ENCODE results near the gene ATP11C.

DNA sequence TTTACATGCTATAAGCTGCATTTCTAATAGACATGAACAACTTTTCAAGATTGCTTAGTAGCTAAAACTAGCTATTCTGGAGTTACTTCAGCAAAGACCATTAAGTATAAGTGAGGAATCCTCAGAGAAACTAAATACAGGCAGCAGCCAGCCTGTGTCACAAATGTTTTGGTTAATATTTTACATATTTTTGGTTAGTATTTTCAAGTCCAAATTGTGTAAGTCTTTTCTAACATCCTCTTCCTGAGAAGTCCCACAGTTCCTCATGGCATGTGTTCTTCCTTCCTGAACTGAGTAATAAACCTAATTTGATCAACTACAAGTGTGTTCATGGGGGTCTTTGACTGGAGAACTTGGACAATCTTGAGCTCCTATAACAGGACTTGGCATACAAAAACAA, 182.5 kb downstream of the ATP11C start:
- TF ChIP-seq EZH2 (IDR thresholded peaks at IDR 0.05; ENCODE audit: borderline replicate concordance, low read depth, low read length) (no peak), DNMT1 (IDR thresholded peaks at IDR 0.05) (no peak), ZNF316 (IDR thresholded peaks at IDR 0.05) (no peak), PHB (CRISPR knock-in tag; IDR thresholded peaks at IDR 0.05) (no peak), GABPA (tag; conservative IDR thresholded peaks at IDR 0.05; ENCODE audit: low read depth) (no peak), ELF4 (CRISPR knock-in tag; IDR thresholded peaks at IDR 0.05) (no peak)
- TF ChIP-seq, protein P1, sequence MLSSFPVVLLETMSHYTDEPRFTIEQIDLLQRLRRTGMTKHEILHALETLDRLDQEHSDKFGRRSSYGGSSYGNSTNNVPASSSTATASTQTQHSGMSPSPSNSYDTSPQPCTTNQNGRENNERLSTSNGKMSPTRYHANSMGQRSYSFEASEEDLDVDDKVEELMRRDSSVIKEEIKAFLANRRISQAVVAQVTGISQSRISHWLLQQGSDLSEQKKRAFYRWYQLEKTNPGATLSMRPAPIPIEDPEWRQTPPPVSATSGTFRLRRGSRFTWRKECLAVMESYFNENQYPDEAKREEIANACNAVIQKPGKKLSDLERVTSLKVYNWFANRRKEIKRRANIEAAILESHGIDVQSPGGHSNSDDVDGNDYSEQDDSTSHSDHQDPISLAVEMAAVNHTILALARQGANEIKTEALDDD (IDR thresholded peaks at IDR 0.05): no peak

Measured in K562 (cell line).